Karpas-422 (cell line): ENCODE data around the gene UBE2O. TPM values are rescaled to one million over a fixed set of nuclear protein-coding genes. Genes with fewer than 3 reads are reported as not detected.

Experiments used
- DNase-seq: peaks from one replicate; pipeline ENCODE4 v3.0.0-alpha.2; 2015
- H2AFZ ChIP-seq: fragments of 200-600 bp; sonication (generic); 2 replicates; pipeline ENCODE4 v1.6.1; 2014; ENCODE audit warnings: antibody characterized with exemption, low read length, mixed read lengths
- H3K27ac ChIP-seq: fragments of 200-600 bp; sonication (generic); 2 replicates; pipeline ENCODE4 v1.5.1; 2014; ENCODE audit warnings: mild to moderate bottlenecking, low read length, moderate library complexity
- H3K27me3 ChIP-seq: fragments of 200-600 bp; sonication (generic); 2 replicates; pipeline ENCODE4 v1.6.1; 2014; ENCODE audit warnings: low read length, mixed read lengths
- H3K36me3 ChIP-seq: fragments of 200-600 bp; sonication (generic); 2 replicates; pipeline ENCODE4 v1.6.1; 2014; ENCODE audit warnings: low read length, mixed read lengths; ENCODE audit not compliant: insufficient read depth
- H3K4me1 ChIP-seq: fragments of 200-600 bp; sonication (generic); 2 replicates; pipeline ENCODE4 v1.6.1; 2014; ENCODE audit warnings: mild to moderate bottlenecking, low read length, mixed read lengths
- H3K4me2 ChIP-seq: fragments of 200-600 bp; sonication (generic); 2 replicates; pipeline ENCODE4 v1.6.1; 2014; ENCODE audit warnings: low read length, low read depth, mild to moderate bottlenecking; ENCODE audit not compliant: poor library complexity, severe bottlenecking
- H3K4me3 ChIP-seq: fragments of 200-600 bp; sonication (generic); 2 replicates; pipeline ENCODE4 v1.5.1; 2014; ENCODE audit warnings: mild to moderate bottlenecking, antibody characterized with exemption, low read length, mixed read lengths
- H3K79me2 ChIP-seq: fragments of 200-600 bp; sonication (generic); 2 replicates; pipeline ENCODE4 v1.6.1; 2014; ENCODE audit warnings: mild to moderate bottlenecking, low read length, mixed read lengths
- H3K9ac ChIP-seq: fragments of 200-600 bp; sonication (generic); 2 replicates; pipeline ENCODE4 v1.6.0; 2014; ENCODE audit warnings: low read length
- H3K9me2 ChIP-seq: fragments of 200-600 bp; sonication (generic), shearing (Covaris generic); replicated peaks from 2 replicates; pipeline ENCODE4 v1.6.0; 2014; ENCODE audit warnings: mild to moderate bottlenecking, low read length, moderate library complexity; ENCODE audit not compliant: insufficient read depth
- H3K9me3 ChIP-seq: fragments of 300-700, 200-600 bp; sonication (generic); 2 replicates; pipeline ENCODE4 v1.6.1; 2014; ENCODE audit warnings: low read length, mixed read lengths
- H4K20me1 ChIP-seq: fragments of 200-600 bp; sonication (generic); 2 replicates; pipeline ENCODE4 v1.6.1; 2014; ENCODE audit warnings: mild to moderate bottlenecking, antibody characterized with exemption, low read length, low read depth; ENCODE audit not compliant: insufficient read depth
- total RNA-seq: library from RNA; depleted of rRNA; stranded (reverse); fragments of >200 nt; shearing (Covaris generic); gene quantifications from 2 replicates; pipeline ENCODE4 v1.2.3, GENCODE V29; 2014; ENCODE audit warnings: low replicate concordance

Gene UBE2O
- total RNA-seq, 1 experiment from 2014 or later, result 10.5 TPM

GRCh38 chr17:76491271-76492122 is 38.5 kb upstream of the UBE2O start:
- Histone ChIP-seq H3K27me3 (no peaks in the 10 kb centered on the region), H3K9ac (no peak overlapping the region), H3K36me3 (no peaks in the 10 kb centered on the region), H3K4me3 (no peak overlapping the region), H3K4me1 (peaks cover 19% of the 10 kb centered on the region), H3K79me2 (no peaks in the 10 kb centered on the region), H2AFZ (no peak overlapping the region), H4K20me1 (peaks cover 11% of the 10 kb centered on the region; the same call in 1 of the 2 replicates), H3K27ac (no peak overlapping the region), H3K9me2 (no peaks in the 10 kb centered on the region), H3K4me2 (no peak overlapping the region), H3K9me3 (no peaks in the 10 kb centered on the region)
- DNase-seq, result no peak

GRCh38 chr17:76490112-76490710 is 37.3 kb upstream of the UBE2O start:
- Histone ChIP-seq H3K27me3 (no peaks in the 10 kb centered on the region), H3K27ac (no peak overlapping the region), H3K4me2 (no peak overlapping the region), H3K9ac (no peak overlapping the region), H4K20me1 (peaks cover 3% of the 10 kb centered on the region; the same call in 1 of the 2 replicates), H3K4me1 (peaks cover 19% of the 10 kb centered on the region), H3K9me2 (no peaks in the 10 kb centered on the region), H3K9me3 (no peaks in the 10 kb centered on the region), H3K79me2 (no peaks in the 10 kb centered on the region), H3K36me3 (no peaks in the 10 kb centered on the region), H3K4me3 (no peak overlapping the region), H2AFZ (no peak overlapping the region)
- DNase-seq, result no peak

GRCh38 chr17:76487451-76488192 is 34.7 kb upstream of the UBE2O start:
- Histone ChIP-seq H3K4me1 (peaks cover 12% of the 10 kb centered on the region), H3K9me2 (no peaks in the 10 kb centered on the region), H2AFZ (no peak overlapping the region), H3K79me2 (no peaks in the 10 kb centered on the region), H3K4me3 (no peak overlapping the region), H4K20me1 (no peaks in the 10 kb centered on the region), H3K9ac (no peak overlapping the region), H3K27ac (no peak overlapping the region), H3K36me3 (no peaks in the 10 kb centered on the region), H3K9me3 (no peaks in the 10 kb centered on the region), H3K27me3 (no peaks in the 10 kb centered on the region), H3K4me2 (no peak overlapping the region)
- no peak for DNase-seq

- Histone ChIP-seq H3K4me3 (no peak overlapping the region), H3K9ac (no peak overlapping the region), H2AFZ (no peak overlapping the region), H3K36me3 (no peaks in the 10 kb centered on the region), H3K27me3 (no peaks in the 10 kb centered on the region), H4K20me1 (no peaks in the 10 kb centered on the region), H3K4me2 (no peak overlapping the region), H3K4me1 (peaks cover 25% of the 10 kb centered on the region), H3K79me2 (no peaks in the 10 kb centered on the region), H3K9me3 (no peaks in the 10 kb centered on the region), H3K27ac (no peak overlapping the region), H3K9me2 (no peaks in the 10 kb centered on the region)
- DNase-seq, result no peak
Measured at GRCh38 chr17:76485569-76485968, 32.6 kb upstream of the UBE2O start.

GRCh38 chr17:76484228-76484725 is 31.3 kb upstream of the UBE2O start:
- Histone ChIP-seq H3K4me2 (no peak overlapping the region), H3K27ac (no peak overlapping the region), H3K4me1 (peaks cover 35% of the 10 kb centered on the region), H3K79me2 (no peaks in the 10 kb centered on the region), H3K9ac (no peak overlapping the region), H3K9me2 (no peaks in the 10 kb centered on the region), H3K9me3 (no peaks in the 10 kb centered on the region), H3K27me3 (no peaks in the 10 kb centered on the region), H3K36me3 (no peaks in the 10 kb centered on the region), H4K20me1 (no peaks in the 10 kb centered on the region), H2AFZ (no peak overlapping the region), H3K4me3 (no peak overlapping the region)
- no peak for DNase-seq

GRCh38 chr17:76481071-76481655 is 28.2 kb upstream of the UBE2O start:
- peak overlapping the region; percentile 69 for H3K4me2 ChIP-seq
- H2AFZ ChIP-seq, result peak overlapping the region; percentile 79; the same call in 1 of the 2 replicates
- DNase-seq, result peak; percentile 85
- no peaks in the 10 kb centered on the region for H3K36me3 ChIP-seq
- H3K4me3 ChIP-seq, result peak overlapping the region; percentile 52
- peak overlapping the region; percentile 60 for H3K9ac ChIP-seq
- H3K9me2 ChIP-seq, result no peaks in the 10 kb centered on the region
- H3K4me1 ChIP-seq, result peaks cover 36% of the 10 kb centered on the region
- no peaks in the 10 kb centered on the region for H3K27me3 ChIP-seq
- H3K9me3 ChIP-seq, result no peaks in the 10 kb centered on the region
- H3K79me2 ChIP-seq, result no peaks in the 10 kb centered on the region
- peak overlapping the region; percentile 66 for H3K27ac ChIP-seq
- H4K20me1 ChIP-seq, result no peaks in the 10 kb centered on the region

- Histone ChIP-seq H3K27ac (peak overlapping the region; percentile 66), H2AFZ (peak overlapping the region; percentile 79; the same call in 1 of the 2 replicates), H3K9ac (peak overlapping the region; percentile 60), H3K79me2 (no peaks in the 10 kb centered on the region), H3K9me2 (no peaks in the 10 kb centered on the region), H3K4me3 (peak overlapping the region; percentile 52), H3K27me3 (no peaks in the 10 kb centered on the region), H3K4me2 (peak overlapping the region; percentile 69), H3K9me3 (no peaks in the 10 kb centered on the region), H4K20me1 (no peaks in the 10 kb centered on the region), H3K36me3 (no peaks in the 10 kb centered on the region), H3K4me1 (peaks cover 36% of the 10 kb centered on the region)
- DNase-seq, result peak; percentile 69
Measured at GRCh38 chr17:76480632-76481031, 27.7 kb upstream of the UBE2O start.
